NK-92 (cell line): ENCODE data around the gene BCKDHA.
"Not testable (repeated sequence)": the region's sequence is repeated elsewhere in the genome, so short reads cannot be mapped to it uniquely, and the experiment has no call there.

Experiments
- DNase-seq: peaks from one replicate; lab custom pipeline; 2025; ENCODE audit not compliant: unreplicated experiment; lab: John Stamatoyannopoulos, UW

BCKDHA gene

GRCh38 chr19:41403181-41403970, 5.8 kb downstream of the BCKDHA start:
- no peak for DNase-seq

DNA sequence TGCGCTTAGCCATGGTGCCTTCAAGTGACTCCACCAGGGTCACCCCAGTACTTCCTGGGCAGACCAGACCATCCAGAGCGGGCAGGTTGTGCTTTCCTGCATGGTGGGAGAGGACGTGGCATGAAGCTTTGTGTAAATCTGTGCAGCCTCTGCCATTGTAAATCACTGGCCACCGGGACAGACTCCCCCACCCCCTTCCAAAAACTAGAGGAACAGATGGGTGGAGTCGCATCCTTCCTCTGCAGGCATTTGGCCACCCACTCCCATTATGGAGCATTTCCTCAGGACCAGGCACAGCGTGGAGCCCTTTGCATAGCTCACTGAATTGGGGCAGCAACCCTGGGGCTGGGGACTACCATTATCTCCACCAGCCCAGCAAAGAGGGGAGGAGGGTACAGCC, 8.2 kb downstream of the BCKDHA start:
- no peak for DNase-seq

DNA sequence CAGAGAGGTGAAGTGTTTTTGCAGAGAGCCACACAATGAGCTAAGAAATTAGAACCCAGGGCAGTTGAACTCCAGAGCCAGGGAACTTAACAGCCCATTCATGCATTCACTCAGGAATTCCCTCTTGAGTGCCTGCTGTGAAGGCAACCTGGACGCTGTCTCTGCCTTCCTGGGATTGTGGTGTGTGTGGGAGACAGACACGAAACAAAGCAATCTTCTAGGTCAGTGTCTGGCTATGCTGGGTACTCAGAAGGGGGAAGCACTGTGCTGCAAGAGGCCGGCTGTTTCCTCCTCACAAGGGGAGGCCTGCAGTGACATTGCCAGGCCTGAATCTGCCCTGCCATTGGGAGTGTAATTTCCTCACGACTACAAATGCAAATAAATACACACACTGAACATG, 9.7 kb downstream of the BCKDHA start:
- no peak for DNase-seq

DNA sequence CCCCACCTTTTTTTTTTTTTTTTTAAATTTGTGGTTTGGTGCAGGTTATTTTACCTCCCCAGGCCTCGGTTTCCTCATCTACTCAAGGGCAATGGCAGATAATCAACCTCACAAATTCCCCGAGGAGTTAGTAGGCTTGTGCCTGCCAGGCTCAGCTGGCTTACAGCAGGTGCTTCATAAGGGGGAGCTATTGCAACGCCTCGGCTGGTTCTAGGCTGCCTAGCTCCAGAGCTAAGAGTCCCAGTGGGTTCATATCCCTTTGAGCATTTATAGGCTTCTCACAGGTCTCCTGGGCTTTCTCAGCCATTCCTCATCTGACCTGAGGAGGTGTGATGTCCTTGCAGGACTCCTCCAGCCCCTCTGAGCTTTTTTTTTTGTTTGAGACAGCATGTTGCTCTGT, 10.6 kb downstream of the BCKDHA start:
- no peak for DNase-seq

DNA sequence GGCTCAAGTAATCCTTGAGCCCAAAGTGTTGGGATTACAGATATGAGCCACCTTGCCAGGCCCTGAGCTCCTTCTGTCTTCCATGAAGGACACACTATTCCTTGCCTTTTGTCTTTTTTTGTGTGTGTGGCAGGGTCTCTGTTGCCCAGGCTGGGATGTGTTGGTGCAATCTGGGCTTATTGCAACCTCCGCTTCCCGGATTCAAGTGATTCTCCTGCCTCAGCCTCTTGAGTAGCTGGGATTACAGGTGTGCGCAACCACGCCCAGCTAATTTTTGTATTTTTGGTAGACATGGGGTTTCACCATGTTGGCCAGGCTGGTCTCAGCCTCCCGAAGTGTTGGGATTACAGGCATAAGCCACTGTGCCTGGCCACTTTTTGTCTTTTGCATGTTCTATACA, 11.2 kb downstream of the BCKDHA start:
- not testable (repeated sequence) for DNase-seq

GRCh38 chr19:41409288-41409687, 11.7 kb downstream of the BCKDHA start:
- no peak for DNase-seq

GRCh38 chr19:41410336-41411054, 12.9 kb downstream of the BCKDHA start:
- no peak for DNase-seq

- no peak for DNase-seq
These were observed 13.7 kb downstream of the BCKDHA start for GRCh38 chr19:41411100-41411967.

DNA sequence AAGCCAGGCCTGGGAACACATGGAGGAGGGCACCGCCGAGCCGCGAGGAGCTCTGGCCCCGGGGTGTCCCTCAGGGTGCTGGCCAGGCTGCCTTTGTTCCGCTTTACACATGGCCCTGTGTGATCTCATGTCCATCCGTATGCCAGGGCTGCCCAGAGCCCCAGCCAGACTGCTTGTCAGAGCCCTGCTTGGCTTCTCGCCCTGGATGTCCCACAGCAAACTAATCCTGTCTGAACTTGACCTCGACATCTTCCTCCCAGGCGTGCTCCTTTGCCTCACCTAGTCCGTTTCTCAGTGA, 14.3 kb downstream of the BCKDHA start:
- DNase-seq: no peak

GRCh38 chr19:41412953-41413352, 15.3 kb downstream of the BCKDHA start:
- no peak for DNase-seq

DNA sequence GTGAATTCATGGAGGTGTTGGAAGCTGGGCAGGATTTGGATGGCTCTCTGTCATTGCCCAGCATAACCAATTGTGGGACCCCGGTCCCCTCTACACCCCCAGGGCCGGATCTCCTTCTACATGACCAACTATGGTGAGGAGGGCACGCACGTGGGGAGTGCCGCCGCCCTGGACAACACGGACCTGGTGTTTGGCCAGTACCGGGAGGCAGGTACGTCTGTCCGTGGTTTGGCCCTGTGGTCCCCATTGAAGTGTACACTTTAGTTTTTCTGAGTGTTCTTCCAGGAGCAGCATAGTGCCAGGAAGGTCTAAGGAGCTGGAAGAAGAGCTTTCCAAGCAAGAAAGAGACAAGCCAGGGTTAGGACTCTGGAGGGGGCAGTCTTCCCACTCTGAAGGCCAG, 16.3 kb downstream of the BCKDHA start:
- no peak for DNase-seq

DNA sequence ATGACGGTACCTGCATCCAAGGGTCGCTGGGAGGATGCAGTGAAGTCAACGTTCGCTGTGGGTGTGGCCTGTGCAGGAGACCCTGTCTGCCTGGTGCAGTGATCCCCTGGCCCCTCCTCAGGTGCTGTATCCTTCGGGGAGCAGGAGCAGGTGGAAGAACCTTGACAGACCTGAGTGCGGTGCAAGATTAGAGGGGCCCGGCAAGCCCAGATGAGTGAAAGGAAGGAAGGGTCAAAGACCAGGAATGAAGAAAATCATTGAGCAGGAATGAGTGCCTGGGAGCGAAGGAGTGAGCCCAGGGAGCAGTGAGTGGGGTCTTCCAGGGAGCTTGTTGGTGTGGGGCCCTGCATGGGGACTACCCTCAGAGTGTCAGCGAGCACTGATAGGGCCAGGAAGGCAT, 16.8 kb downstream of the BCKDHA start:
- no peak for DNase-seq

DNA sequence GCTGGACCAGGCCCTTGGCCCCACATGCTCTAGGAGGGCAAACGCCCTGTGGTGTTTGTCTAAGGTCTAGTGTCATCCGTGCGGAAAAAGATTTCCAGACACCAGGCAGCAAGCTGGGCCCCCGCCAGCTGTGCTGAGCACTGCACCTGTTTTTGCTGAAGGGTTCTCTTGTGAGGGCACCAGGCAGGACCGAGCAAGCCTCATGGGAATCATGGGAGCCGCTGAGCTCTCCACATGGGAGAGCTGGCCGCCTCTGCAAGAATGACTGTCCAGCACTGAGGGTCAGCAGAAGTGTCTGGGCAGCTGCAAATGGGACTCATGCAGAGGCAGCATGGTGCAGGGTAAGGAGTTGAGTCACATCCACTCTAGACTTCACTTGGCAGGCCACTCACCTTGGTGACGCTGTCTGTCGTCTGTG, 17.5 kb downstream of the BCKDHA start:
- DNase-seq: no peak

DNA sequence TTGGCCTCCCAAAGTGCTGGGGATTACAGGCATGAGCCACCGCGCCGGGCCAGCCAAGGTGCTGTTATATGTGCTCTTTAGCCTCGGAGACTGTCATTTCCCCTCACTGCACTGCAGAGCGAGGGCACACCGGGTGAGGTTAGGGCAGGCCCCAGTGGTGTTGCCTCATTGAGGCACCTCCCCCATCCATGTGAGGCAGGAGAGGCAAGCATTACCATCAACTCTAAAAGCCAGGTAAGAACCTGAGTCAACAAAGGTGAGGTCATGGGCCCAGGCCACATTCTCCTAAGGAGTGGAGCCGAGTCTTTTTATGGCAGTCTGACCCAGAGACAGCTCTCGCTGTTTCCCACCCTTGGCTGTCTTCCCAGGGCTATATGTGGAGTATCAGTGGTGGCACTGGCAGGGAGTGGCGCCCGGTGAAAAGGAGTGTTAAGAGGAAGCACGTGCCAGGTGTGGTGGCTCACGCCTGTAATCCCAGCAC, 18.6 kb downstream of the BCKDHA start:
- DNase-seq: no peak

GRCh38 chr19:41420101-41420880, 22.7 kb downstream of the BCKDHA start:
- DNase-seq: no peak

GRCh38 chr19:41421314-41421713, 23.7 kb downstream of the BCKDHA start:
- no peak for DNase-seq

- DNase-seq: no peak
These were observed 24.4 kb downstream of the BCKDHA start for GRCh38 chr19:41421973-41422372.

GRCh38 chr19:41422456-41422855, 24.8 kb downstream of the BCKDHA start:
- DNase-seq: no peak

DNA sequence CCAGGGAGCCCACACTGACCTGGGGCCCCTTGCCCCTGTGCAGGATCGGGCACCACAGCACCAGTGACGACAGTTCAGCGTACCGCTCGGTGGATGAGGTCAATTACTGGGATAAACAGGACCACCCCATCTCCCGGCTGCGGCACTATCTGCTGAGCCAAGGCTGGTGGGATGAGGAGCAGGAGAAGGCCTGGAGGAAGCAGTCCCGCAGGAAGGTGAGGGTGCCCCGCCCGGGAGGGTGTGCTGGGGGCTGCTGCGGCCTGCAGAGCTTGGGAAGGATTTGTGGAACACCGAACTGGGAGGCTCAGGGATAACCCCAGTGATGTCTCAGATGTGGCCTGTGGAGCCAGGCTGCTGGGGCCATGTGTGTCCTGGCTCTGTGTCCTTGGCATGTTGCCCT, 25.3 kb downstream of the BCKDHA start:
- DNase-seq: no peak

DNA sequence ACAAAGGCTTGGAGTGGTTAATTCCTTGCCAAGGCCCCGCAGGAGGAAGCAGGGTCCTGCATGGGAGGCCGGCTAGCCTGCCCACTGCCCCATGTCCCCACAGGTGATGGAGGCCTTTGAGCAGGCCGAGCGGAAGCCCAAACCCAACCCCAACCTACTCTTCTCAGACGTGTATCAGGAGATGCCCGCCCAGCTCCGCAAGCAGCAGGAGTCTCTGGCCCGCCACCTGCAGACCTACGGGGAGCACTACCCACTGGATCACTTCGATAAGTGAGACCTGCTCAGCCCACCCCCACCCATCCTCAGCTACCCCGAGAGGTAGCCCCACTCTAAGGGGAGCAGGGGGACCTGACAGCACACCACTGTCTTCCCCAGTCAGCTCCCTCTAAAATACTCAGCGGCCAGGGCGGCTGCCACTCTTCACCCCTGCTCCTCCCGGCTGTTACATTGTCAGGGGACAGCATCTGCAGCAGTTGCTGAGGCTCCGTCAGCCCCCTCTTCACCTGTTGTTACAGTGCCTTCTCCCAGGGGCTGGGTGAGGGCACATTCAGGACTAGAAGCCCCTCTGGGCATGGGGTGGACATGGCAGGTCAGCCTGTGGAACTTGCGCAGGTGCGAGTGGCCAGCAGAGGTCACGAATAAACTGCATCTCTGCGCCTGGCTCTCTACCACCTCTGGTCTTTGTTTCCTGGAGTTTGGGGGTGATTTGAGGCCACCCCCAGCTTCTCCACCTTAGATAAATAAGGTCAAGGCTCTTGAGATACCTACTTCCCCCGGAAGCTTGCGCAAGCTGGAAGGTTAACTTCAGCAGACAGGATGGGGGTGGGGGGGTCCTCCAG, 26.9 kb downstream of the BCKDHA start:
- no peak for DNase-seq
